GM21528 (cell line): ENCODE measurements around the gene CNTNAP2.
A peak's percentile ranks its signal among the peaks of the same experiment; 100 is the strongest.

Experiments used
- ATAC-seq: cut with Tn5 transposase; IDR thresholded peaks from one replicate; pipeline ENCODE4 v1.9.1; 2021; ENCODE audit warnings: mild to moderate bottlenecking, moderate library complexity; ENCODE audit not compliant: unreplicated experiment, low FRiP score

The CNTNAP2 gene

DNA sequence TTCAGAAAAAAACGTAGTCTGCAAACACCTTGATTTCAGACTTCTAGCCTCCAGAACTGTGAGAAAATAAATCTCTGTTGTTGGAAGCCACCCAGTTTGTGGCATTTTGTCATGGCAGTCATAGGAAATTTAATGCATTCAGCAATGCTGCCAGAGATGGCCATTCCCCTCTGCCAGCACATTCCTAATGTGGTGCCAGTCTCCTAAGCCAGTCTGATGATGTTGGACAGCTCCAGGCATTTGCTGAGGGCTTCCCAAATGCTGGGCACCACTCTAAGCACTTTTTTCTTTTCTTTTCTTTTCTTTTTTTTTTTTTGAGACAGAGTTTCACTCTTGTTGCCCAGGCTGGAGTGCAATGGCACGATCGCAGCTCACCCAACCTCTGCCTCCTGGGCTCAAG, 1807.2 kb downstream of the CNTNAP2 start:
- no peak for ATAC-seq

DNA sequence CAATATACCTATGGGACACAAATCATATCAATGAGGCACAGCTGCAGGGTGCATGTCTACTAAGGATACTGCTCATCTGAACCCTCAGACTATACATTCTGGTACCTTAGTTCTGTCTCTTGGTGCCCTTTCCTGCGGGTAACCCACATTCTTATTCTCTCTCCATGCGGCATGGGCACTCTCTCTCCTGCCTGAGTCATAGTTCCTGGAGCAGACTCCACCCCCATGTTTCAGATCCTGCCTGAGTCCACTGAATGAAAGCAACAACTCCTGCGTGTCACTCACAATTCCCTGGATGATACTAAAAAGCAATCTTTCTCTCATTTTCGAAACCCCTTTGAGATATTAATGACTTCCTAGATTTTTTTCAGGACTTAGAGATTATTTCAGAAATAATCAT, 1820.8 kb downstream of the CNTNAP2 start:
- ATAC-seq, result no peak

DNA sequence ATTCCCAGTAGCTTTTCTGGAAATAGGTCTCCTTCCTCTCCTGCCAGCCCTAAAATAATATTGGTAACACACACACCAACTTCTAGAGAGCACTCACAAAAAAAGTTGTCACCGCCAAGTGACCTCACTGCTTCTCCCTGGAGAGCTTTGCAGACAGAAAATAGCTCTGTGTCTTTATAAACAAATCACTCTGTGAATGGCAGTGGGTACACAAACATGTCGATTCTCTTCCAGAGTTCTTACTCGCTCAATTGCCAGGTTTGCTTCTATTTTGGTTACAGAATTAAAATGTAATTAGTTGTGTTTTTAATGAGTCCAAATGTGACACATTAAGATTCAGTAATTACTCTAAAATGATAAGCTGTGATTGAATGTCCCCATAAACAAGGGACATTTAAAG, 1824.8 kb downstream of the CNTNAP2 start:
- ATAC-seq, result no peak

DNA sequence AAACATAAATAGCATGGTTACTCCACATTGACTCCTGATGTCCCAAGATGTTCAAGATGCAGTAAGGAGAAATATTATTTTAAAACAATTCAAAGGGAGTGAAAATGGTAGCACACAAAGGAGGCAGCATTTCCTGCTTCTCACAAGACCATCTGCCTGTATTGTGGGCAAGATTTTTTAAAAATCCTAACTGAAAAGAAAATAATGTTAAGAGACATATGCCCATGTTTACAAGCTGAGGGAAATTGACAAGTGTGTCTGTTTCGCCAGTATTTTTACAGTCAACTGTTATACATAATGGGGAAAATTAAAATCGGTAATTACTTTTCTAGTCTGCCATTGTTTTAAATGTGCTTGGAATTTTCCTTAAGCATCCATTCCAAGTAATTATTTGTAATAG, 1827.7 kb downstream of the CNTNAP2 start:
- ATAC-seq, result no peak

DNA sequence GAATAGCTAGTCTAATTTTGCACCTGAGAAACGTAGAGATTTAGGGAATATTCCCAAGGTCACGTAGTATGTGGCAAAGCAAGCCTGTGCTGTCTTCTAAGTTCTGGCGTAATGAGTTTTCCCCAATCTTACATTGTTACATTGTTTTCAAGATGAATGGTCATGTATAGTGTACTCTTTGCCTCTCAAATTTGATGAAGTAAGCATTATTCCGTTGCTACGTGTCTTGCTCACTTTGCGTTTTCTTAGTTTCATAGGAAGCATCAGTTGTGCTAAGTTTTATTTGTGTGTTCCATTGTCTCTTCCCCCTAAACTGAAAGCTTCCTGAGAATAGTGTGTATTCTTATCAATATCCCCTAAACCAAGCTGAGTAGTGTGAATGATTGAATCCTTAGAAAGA, 1836.3 kb downstream of the CNTNAP2 start:
- ATAC-seq, result no peak

DNA sequence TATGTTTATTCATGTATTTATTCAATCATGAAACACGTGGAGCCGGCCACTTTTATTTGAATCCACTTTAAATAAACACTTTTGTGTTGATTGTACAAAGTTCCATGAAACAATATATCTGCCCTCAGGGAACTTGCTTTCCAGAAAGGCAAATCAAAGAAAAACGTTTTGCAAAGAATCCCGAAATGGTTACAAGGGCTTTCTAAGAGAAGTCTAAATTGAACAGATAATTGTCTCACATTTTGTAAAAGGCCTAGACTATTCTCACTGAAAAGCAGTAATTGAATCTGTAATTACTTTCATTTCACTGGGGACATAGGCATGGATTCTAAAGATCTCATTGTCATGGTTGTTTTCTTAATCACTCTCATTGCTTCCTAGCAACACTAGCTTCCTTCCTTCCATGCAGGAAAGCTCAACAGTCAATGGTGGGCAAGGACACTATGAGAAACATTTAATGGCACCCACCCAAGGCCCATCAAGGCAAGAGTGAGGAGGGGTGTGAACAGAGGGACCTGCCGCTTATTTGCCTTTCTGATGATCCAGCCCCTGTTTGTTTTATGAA, 1851.5 kb downstream of the CNTNAP2 start:
- no peak for ATAC-seq

DNA sequence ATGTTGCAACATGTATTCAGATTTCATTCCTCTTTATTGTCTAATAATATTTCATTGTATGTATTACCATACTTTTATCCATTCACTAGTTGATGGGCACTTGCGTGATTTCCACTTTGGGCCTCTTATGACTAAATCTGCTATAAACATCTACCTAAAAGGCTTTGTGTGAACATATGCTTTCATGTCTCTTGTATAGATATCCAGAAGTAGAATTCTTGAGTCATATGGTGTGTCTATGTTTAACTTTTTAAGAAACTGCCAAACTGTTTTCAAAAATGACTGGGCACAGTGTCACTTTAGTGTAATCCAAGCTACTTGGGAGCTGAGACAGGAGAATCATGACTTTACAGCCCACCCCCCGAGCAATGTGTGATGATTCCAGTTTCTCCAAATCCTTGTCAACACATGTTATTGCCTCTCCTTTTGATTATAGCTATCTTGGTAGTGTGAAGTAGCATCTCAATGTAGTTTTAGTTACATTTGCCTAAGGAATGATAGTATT, 1855.1 kb downstream of the CNTNAP2 start:
- no peak for ATAC-seq

DNA sequence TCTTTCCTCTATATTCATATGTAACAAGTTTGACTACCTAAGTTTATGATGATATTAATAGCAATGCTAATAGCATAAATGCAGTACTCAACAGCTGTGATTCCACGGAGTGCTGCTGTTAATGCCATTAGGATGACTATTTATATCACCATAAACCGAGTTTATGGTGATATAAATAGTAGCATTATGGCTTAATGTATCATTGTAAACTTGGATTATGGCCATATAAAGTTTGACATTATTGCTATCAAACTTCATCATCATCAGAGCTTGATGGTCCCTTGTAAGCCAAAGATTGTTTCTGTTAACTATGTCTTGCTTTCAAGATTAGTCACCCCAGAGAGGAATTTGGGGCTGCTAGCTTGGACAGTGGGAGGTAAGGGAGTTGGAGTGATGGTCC, 1861.6 kb downstream of the CNTNAP2 start:
- no peak for ATAC-seq

DNA sequence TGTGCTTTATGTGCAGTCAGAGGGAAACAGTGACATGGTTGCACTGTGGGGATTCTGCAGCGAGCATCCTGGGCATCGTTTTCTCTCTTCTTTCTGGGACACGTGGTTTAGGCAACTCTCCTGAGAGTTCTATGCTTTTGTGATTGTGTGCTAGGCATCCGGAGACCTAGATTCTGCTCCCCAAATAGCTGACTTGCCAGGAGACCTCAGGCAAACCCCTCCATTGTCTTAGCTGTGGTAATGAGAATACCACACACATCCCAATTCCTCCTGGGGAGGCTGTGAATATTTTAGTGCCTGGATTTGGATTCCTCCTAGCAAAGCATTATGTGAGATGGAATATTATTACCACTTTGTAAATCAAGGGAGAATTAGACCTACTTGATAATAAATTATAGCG, 1862.0 kb downstream of the CNTNAP2 start:
- ATAC-seq, result no peak

DNA sequence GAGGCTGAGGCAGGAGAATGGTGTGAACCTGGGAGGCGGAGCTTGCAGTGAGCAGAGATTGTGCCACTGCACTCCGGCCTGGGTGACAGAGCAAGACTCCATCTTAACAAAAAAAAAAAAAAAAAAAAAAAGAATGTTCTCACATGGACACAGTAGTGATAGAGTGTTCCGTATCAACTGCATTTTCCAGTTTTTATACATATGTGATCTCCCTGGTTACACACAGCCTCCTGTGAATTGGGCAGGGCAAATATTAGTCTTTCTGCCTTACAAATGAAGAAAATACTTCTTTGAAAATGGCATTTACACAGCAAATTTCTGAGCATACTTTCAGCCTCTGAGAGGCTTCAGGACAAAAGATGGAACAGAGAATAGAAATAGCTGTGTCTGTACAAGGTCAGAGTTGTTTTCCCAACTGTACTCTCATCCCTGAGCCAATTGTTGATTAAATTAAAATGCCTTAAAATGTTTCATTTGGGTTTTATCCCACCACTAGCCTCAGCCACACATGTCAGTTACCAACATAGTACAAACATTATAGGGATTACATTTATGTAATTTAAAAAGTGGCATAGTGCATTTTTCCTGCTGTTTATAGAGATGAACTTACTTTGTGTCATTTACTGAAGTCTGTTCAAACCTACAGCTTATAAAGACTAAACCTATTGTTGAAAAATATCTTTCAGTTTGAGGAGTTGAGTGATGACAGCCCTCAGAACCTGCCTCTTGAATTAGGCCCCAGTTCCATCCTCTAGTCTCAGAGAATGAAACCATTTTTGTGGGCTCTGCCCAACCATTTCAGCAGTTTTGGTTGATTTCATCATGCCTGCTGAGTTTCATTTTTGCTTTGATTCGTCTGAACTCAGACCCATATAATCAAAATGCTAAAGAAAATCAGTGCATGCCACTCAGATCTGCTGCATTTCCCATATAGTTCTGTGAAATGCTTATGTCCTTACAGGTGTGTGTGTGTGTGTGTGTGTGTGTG, 1864.5 kb downstream of the CNTNAP2 start:
- peak; percentile 86 for ATAC-seq

DNA sequence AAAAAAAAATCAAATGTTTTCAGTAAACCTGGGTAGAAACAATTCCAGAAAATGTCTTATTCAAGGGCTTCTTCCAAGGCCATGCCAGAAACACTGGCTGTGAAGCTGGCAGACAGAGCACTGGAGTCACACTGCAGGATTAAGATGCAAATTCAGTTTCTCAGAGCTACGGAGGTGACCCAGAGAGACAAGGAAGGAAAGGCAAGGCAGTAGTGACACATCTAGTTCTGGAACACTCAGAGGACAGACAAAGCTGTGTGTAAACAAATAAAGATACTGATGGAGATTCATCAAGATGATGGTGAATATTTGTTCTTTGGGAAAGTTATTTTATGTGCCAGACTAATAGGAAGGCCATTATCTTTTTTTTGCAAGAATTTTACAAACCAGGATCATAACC, 1865.7 kb downstream of the CNTNAP2 start:
- no peak for ATAC-seq

DNA sequence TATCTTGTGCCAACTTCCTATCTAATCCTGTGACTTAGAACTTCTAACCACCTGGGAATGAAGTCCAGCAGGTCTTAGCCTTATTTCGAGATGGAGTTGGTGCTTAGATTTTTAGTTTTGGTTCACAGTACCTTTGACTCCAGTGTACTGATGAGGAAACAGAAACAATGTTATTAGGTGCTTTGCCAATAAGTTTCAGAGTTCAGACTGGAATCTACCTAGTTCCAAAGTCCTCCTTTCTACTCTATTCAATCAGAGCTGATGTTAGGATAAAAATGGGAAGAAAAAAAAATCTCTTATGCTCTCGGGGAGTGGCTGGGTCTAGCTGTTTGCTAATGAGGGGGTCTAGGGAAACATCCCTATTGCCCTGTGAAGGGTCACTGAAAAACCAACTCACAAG, 1867.7 kb downstream of the CNTNAP2 start:
- ATAC-seq, result no peak

DNA sequence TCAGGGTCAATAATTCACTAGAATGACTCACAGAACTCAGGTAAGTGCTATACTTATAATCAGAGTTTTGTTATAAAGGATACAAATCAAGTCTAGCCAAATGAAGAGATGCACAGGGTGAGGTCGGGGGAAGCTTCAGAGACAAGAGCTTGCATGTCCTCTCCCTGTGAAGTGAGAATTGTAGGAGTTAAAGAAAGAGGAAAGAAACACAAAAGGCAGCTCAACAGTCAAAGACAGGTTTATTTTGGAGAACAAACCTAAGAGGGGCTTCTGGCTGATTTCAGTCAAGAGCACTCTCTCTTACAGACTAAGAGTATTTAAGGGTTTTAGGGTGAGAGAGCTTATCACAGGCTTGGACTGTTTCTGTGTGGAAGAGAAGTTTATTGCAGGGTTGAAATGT, 1873.5 kb downstream of the CNTNAP2 start:
- ATAC-seq, result no peak

DNA sequence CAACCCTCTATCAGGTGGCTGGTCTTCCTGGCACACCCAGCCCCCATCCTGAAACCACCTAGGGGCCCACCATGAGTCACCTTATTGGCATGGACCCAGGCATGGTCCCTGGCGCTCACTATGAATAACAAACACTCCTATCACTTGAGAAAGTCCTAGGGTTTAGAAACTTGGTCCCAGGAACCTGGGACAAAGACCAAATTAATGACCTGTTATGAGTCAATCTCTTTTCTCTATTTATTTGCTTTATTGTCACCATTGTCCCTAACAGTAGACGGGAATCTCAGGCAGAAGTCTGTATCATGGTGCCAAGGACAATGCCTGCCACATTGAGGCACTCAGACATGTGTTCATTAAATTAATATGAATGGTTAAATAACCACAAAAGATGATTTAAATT, 1874.3 kb downstream of the CNTNAP2 start:
- no peak for ATAC-seq

DNA sequence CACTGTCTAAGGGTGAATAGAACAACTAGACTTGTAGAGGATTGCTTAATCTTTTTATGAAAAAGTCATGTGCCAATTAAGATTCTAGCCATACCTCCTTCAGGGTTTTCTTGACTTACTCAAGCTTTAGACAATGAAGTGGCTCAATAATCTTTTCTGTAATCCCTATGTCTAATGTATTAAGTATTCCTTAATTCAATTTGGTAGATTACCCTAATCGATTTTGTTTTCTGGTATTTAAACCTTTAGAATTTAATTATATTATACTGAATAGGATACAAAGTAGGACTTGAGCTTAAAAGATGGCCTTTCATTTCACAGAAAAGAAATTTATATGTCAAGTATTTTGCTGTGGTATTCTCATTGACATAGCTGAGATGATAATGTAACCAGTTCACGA, 1876.1 kb downstream of the CNTNAP2 start:
- ATAC-seq, result no peak

DNA sequence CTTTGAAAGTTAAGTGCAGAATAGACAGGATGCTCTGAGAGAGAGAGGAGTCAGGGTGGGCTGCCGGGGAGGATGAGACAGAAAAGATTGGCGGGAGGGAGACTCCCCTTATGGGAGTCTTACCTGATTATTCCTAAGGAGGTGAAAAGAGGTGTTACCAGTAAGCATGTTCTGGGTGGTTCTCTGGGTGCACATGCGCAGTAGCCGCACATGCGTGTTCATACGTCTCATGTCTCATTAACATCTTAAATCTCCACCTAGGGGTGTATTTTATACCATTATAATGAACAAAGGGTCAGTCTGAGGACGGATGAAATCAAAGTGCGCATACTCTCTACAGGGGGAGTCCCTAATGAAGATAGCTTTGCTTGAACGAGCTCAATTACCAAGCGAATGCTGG, 1881.0 kb downstream of the CNTNAP2 start:
- no peak for ATAC-seq

DNA sequence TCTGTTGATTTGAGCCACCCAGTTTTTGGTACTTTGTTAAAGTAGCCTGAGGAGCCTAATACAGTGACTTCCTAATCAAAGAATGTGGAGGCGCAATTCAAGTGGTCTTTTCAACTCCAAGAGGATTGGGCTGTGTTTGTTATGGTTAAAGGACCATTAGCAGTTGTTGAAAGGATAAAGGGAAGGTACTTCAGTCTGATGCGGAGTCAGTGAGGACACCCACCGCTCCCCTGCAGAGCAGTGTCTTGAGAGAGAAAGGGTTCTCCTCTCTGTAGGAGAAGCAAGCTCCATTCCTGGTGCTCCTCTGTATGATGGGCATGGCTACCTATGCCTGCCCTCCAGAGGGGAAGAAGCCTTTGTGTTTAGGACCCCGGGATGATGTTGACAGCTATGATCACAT, 1883.4 kb downstream of the CNTNAP2 start:
- no peak for ATAC-seq

DNA sequence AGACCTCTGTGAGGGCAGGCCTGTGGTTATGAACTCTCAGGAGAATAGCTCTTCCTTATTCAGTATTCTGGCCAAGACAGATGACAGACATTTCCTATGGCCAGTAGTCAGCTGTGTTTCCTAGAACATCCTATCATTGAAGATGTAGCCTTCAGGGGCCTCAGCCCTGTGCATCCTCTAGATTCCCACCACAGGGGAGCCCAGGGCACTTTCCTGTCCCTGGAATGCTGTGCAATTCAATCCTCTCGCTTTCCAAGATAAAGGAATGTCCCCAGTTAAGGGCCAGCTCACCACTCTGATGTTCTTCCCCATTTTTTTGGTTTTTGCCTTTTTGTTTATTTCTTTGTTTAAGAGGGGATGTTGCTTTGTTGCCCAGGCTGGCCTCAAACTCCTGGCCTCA, 1895.2 kb downstream of the CNTNAP2 start:
- ATAC-seq, result no peak

DNA sequence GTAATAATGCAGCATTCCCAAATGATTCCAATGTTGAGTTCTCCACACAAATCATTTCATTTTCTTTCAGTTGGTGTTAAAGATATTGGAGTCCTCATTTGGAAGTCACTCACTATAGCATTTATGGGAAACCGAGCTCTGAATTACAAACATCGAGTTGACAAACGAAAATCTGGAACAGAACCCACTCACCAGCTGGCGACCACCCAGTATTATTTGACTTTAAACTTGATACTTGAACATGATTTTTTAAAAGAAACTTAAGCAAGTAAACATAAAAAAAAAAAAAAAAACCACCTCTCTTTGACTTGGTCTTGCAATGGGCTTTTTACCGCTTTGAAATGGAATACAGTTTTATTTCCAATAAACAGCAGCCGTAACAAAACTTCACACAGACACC, 1897.4 kb downstream of the CNTNAP2 start:
- ATAC-seq, result no peak

DNA sequence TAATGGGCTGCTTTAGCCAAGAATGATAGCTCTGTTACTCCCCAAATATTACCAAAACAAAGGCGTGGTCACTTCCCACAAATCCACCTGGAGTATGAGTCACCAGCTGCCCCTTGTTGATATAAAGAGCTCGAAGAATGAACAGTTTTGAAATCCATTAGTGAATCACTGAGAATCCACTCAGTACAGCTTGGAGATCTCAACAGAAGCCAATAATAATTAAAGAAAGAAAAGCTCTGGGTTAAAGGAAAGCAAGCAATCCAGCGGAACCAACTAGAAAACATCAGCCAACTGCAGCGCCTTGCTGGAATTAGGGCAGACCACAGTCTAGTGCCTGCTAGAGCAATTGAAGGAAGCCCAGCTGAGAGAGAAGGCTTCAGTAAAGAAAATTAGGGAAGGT, 1897.9 kb downstream of the CNTNAP2 start:
- no peak for ATAC-seq

DNA sequence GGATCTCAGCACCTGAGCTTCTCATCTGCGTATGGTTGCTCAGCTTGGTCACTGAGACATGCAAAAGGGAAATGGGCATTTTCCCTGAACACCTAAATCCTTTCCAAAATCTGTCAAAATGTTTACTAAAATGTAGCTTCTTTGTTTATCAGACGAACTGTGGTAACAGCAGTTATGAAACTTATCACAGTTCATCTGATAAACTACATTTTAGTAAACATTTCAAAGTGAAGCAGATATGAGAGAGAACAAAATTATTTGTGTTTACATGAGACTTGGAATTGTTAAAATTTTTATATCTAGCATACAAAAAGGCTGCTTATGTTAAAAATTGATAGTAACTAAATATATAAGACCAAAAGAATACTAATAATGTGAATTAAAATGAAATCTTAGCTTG, 1900.5 kb downstream of the CNTNAP2 start:
- no peak for ATAC-seq

DNA sequence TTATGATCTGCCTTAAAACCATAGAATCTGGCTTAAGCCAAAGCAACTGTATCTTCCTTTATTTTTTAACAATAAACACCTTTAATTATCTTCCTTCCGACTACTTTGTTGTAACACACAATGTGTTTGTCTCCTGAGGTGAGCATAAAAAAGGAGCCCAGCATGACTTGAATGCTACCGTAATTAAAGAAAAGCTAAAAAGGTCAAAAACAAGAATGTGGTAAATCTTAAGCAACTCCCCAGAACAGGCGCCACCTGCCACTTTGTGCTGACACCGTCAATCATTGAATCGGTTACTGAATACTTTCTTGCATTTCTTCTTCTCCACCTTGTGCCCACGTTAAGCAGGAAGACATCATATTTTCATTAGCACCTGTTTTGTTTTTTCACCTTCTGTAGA, 1904.1 kb downstream of the CNTNAP2 start:
- no peak for ATAC-seq
